Cardiac ventricle fibroblast (primary cell): ENCODE measurements around the gene BMAL1. TPM values are rescaled to one million over a fixed set of nuclear protein-coding genes. Genes with fewer than 3 reads are reported as not detected.

Experiments
- total RNA-seq: library from RNA; depleted of rRNA; stranded (reverse); fragments of >200 nt; gene quantifications from 2 replicates; pipeline ENCODE4 v1.2.3, GENCODE V29; 2015

The BMAL1 gene
- 8.1 and 10.3 TPM in 2 replicates for total RNA-seq

GRCh38 chr11:13277768-13278608, at the start of gene BMAL1:
BMAL1 (plus strand) TSS chr11:13277790; CDS start chr11:13354309, 76,519 bp downstream.

Other genes with a start within 250 kb of the BMAL1 start
- gene BTBD10, start 185.4 kb downstream of the BMAL1 start, total RNA-seq = 17.7 and 23.9 TPM in 2 replicates
- gene PTH, start 218.2 kb downstream of the BMAL1 start, total RNA-seq = not detected in 2 replicates